Endothelial cell of umbilical vein (primary cell): Measurements from ENCODE around the gene TTC13. TPM values are rescaled to one million over a fixed set of nuclear protein-coding genes. Genes with fewer than 3 reads are reported as not detected.

ENCODE experiments used
- BruUV-seq: library from RNA; stranded (reverse); fragments of 400-500 nt; replicated peaks from 2 replicates; lab custom pipeline; 2021; lab: Mats Ljungman, UMichigan
- CTCF ChIA-PET: fragments of 300-600, 350-600 bp; sonication (Branson Sonifier 250); formaldehyde crosslinking; loops from one replicate; lab custom pipeline; 2021; ENCODE audit warnings: antibody characterized with exemption, inconsistent platforms; lab: Charles Lee
- POLR2A ChIA-PET: fragments of 300-600, 350-600 bp; sonication (Branson Sonifier 250); formaldehyde crosslinking; loops from one replicate; lab custom pipeline; 2021; ENCODE audit warnings: antibody characterized with exemption, inconsistent platforms; lab: Charles Lee
- DNase-seq: peaks from one replicate; pipeline ENCODE4 v3.0.0-alpha.2; 2011; ENCODE audit warnings: low read depth, low spot score
- FAIRE-seq: peaks from 2 replicates; lab custom pipeline; 2011; peaks lifted over from hg19 to GRCh38; lab: Jason Lieb, UNC
- H2AFZ ChIP-seq: 2 replicates; pipeline ENCODE4 v1.6.0; 2012; ENCODE audit warnings: low read depth, low read length, control low read depth, inconsistent platforms
- H3K27ac ChIP-seq: 2 replicates; pipeline ENCODE4 v1.5.1; 2011; ENCODE audit warnings: low read depth, mild to moderate bottlenecking, control low read depth, low read length, moderate library complexity; ENCODE audit not compliant: insufficient read depth
- H3K27me3 ChIP-seq, 2 experiments: 2 replicates each; pipeline versions ENCODE4 v1.6.0 to v1.6.1; 2011; ENCODE audit warnings: low read length in 2 of 2, mixed read lengths in 1 of 2; ENCODE audit not compliant: control insufficient read depth in 2 of 2, insufficient read depth in 2 of 2
- H3K36me3 ChIP-seq, 2 experiments: 2 replicates in 1 of 2; 3 replicates in 1 of 2; pipeline ENCODE4 v1.5.1; 2011; ENCODE audit warnings: low read length in 2 of 2, mild to moderate bottlenecking in 1 of 2, moderate library complexity in 1 of 2; ENCODE audit not compliant: control insufficient read depth in 2 of 2, insufficient read depth in 2 of 2; ENCODE audit errors: extremely low read depth in 1 of 2
- H3K4me1 ChIP-seq: 3 replicates; pipeline ENCODE4 v1.5.1; 2011; ENCODE audit warnings: mild to moderate bottlenecking, low read length; ENCODE audit not compliant: control insufficient read depth, insufficient read depth; ENCODE audit errors: extremely low read depth
- H3K4me2 ChIP-seq: 2 replicates; pipeline ENCODE4 v1.6.1; 2011; ENCODE audit warnings: low read length, control low read depth, mixed read lengths; ENCODE audit not compliant: insufficient read depth
- H3K4me3 ChIP-seq, 3 experiments: fragments of 200-600 bp in 1 of 3; sonication (generic), shearing (Covaris generic) in 1 of 3; replicated peaks in 1 of 3; 2 replicates each; pipeline ENCODE4 v1.5.1; 2011 to 2016; ENCODE audit warnings: control low read depth in 3 of 3, low read length in 3 of 3, mild to moderate bottlenecking in 2 of 3, inconsistent platforms in 1 of 3, low read depth in 1 of 3, moderate library complexity in 1 of 3; ENCODE audit not compliant: insufficient read depth in 1 of 3
- H3K79me2 ChIP-seq: 2 replicates; pipeline ENCODE4 v1.6.0; 2012; ENCODE audit warnings: low read length, inconsistent platforms; ENCODE audit not compliant: control insufficient read depth, insufficient read depth
- H3K9ac ChIP-seq: replicated peaks from 2 replicates; pipeline ENCODE3; 2011; ENCODE audit warnings: low read length, control low read depth; ENCODE audit not compliant: insufficient read depth; ENCODE audit errors: extremely low read depth
- H3K9me1 ChIP-seq: replicated peaks from 3 replicates; pipeline ENCODE4 v1.6.0; 2011; ENCODE audit warnings: mild to moderate bottlenecking, low read length; ENCODE audit not compliant: control insufficient read depth, insufficient read depth; ENCODE audit errors: extremely low read depth
- H3K9me3 ChIP-seq: replicated peaks from 2 replicates; pipeline ENCODE4 v1.5.1; 2012; ENCODE audit warnings: low read length, inconsistent platforms; ENCODE audit not compliant: control insufficient read depth, insufficient read depth
- H4K20me1 ChIP-seq: replicated peaks from 2 replicates; pipeline ENCODE3; 2011; ENCODE audit warnings: mild to moderate bottlenecking, low read length; ENCODE audit not compliant: control insufficient read depth, insufficient read depth; ENCODE audit errors: extremely low read depth
- EZH2 ChIP-seq: IDR thresholded peaks from 2 replicates; pipeline ENCODE4 v1.6.1; 2012; ENCODE audit warnings: borderline replicate concordance, low read depth, mild to moderate bottlenecking, moderate library complexity, low read length, inconsistent platforms; ENCODE audit not compliant: severe bottlenecking
- FOS ChIP-seq: IDR thresholded peaks from 2 replicates; pipeline ENCODE4 v1.6.1; 2011; ENCODE audit warnings: mild to moderate bottlenecking, low read length, moderate library complexity, borderline replicate concordance; ENCODE audit not compliant: insufficient read depth
- GATA2 ChIP-seq: IDR thresholded peaks from 2 replicates; pipeline ENCODE4 v1.7.0; 2011; ENCODE audit warnings: low read depth, mild to moderate bottlenecking, moderate library complexity, mixed read lengths, low read length; ENCODE audit not compliant: insufficient read length, insufficient read depth
- JUN ChIP-seq: IDR thresholded peaks from 2 replicates; pipeline ENCODE4 v1.6.1; 2011; ENCODE audit warnings: borderline replicate concordance, low read depth; ENCODE audit not compliant: insufficient read length, insufficient read depth
- MAX ChIP-seq: IDR thresholded peaks from 2 replicates; pipeline ENCODE4 v1.6.1; 2011; ENCODE audit not compliant: insufficient read depth, insufficient read length
- MYC ChIP-seq: IDR thresholded peaks from one replicate; pipeline ENCODE4 v1.6.1; 2011; ENCODE audit warnings: mild to moderate bottlenecking, low read depth, low read length
- POLR2A ChIP-seq: IDR thresholded peaks from 2 replicates; pipeline ENCODE4 v1.6.1; 2012; ENCODE audit warnings: low read depth, mild to moderate bottlenecking, control low read depth, low read length
- POLR2AphosphoS5 ChIP-seq: IDR thresholded peaks from 2 replicates; pipeline ENCODE4 v1.6.1; 2012; ENCODE audit warnings: low read depth, mild to moderate bottlenecking, control low read depth, low read length, moderate library complexity; ENCODE audit not compliant: insufficient read depth
- dilution Hi-C: fragments of 300-500 bp; cut with MboI; formaldehyde crosslinking; loops from one replicate; pipeline ENCODE4 v1.15.0; 2019; ENCODE audit warnings: low sequenced_read_pairs; ENCODE audit not compliant: extremely low pct_ligation_motif_present
- intact Hi-C: fragments of 100-400 bp; cut with micrococcal nuclease; formaldehyde crosslinking; loops from one replicate; pipeline ENCODE4 v1.10.0; 2022
- polyA plus RNA-seq, 4 experiments: library from polyadenylated mRNA; depleted of rRNA in 3 of 4; stranded (reverse) in 3 of 4; unstranded in 1 of 4; fragments of >200 nt; gene quantifications; 2 replicates each; pipeline versions ENCODE4 v1.2.1 to v1.2.3, GENCODE V29; 2011 to 2012; ENCODE audit warnings: missing spikeins in 1 of 4
- total RNA-seq: library from RNA; stranded (reverse); gene quantifications from 2 replicates; pipeline ENCODE4 v1.2.3, GENCODE V29; 2021
- TF ChIP-seq, protein P1 (sequence below), 2 donors: IDR thresholded peaks; 1 replicate in 1 of 2; 2 replicates in 1 of 2; pipeline ENCODE4 v1.5.1; 2011; ENCODE audit warnings: low read length in 2 of 2, mild to moderate bottlenecking in 2 of 2, moderate library complexity in 2 of 2, control low read depth in 1 of 2, inconsistent platforms in 1 of 2, low read depth in 1 of 2; ENCODE audit not compliant: insufficient read depth in 1 of 2; ENCODE audit errors: extremely low read depth in 1 of 2

The TTC13 gene
- total and polyA plus RNA-seq, 2 donors (not counting 3 experiments of a cell fraction or from before 2014, with no cell fraction given), result 8.8 to 23.9 TPM

DNA sequence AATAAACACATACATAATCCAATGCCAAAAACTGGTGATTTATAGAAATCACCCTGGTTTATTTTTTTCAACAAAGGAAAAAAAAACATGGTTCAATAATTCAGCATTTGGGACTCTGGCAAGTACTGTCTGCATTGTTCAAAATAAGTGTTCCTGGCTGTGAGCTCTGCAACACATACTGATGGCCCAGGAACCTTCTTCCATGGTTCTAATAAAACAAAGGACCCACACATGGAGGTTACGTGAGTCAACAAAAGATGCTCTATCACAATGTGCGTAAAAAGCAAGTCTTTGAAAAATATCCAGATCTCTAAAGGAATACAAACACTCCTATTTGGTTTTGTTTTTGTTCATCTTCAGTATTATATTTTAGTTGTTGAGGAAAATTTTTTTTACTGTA, 72.4 kb downstream of the TTC13 start:
- dilution Hi-C loops, result no loop called here
- DNase-seq (no peak), FAIRE-seq (peak; percentile 47)
- H3K36me3 ChIP-seq, result peaks cover 0 to 10% of the 10 kb centered on the region in 2 experiments
- no peak overlapping the region for H3K9ac ChIP-seq
- H3K4me2 ChIP-seq, result peak overlapping the region; percentile 38
- peaks cover 6% of the 10 kb centered on the region for H3K4me1 ChIP-seq
- intact Hi-C loops, result no loop called here
- H3K27ac ChIP-seq, result peak overlapping the region; percentile 9
- POLR2A ChIA-PET, result no interaction called here
- H3K9me3 ChIP-seq, result no peaks in the 10 kb centered on the region
- CTCF ChIA-PET, result interaction anchor here (1.0 to 1.3 kb wide), 3 partner anchors 9 to 305 kb away, joined by 3 to 4 read pairs (median 4); no protein-coding TSS in a partner anchor
- H3K9me1 ChIP-seq, result no peaks in the 10 kb centered on the region
- TF ChIP-seq EZH2 (no peak), JUN (no peak), GATA2 (no peak), FOS (no peak), POLR2A (no peak), POLR2AphosphoS5 (no peak), MAX (no peak), MYC (no peak)
- TF ChIP-seq, protein P1, sequence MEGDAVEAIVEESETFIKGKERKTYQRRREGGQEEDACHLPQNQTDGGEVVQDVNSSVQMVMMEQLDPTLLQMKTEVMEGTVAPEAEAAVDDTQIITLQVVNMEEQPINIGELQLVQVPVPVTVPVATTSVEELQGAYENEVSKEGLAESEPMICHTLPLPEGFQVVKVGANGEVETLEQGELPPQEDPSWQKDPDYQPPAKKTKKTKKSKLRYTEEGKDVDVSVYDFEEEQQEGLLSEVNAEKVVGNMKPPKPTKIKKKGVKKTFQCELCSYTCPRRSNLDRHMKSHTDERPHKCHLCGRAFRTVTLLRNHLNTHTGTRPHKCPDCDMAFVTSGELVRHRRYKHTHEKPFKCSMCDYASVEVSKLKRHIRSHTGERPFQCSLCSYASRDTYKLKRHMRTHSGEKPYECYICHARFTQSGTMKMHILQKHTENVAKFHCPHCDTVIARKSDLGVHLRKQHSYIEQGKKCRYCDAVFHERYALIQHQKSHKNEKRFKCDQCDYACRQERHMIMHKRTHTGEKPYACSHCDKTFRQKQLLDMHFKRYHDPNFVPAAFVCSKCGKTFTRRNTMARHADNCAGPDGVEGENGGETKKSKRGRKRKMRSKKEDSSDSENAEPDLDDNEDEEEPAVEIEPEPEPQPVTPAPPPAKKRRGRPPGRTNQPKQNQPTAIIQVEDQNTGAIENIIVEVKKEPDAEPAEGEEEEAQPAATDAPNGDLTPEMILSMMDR (IDR thresholded peaks at IDR 0.05; ENCODE audit: extremely low read depth in 1 of 2, insufficient read depth in 1 of 2, low read depth in 1 of 2, low read length in 2 of 2), result no peak
- BruUV-seq, result no TSS peak
- H4K20me1 ChIP-seq, result no peaks in the 10 kb centered on the region
- no peaks in the 10 kb centered on the region for H3K79me2 ChIP-seq
- H3K4me3 ChIP-seq, result no peak overlapping the region
- H2AFZ ChIP-seq, result no peak overlapping the region
- no peaks in the 10 kb centered on the region for H3K27me3 ChIP-seq
